T-helper 1 cell treated with Interleukin-12 subunit alpha and Interleukin-12 subunit beta and Interleukin-4 antibody, amounts not matched to agents 30 μg/mL and 1 μg/mL, for 36 hours (primary cell): ENCODE measurements around the gene SUPT20HL2.
"Not testable (repeated sequence)": the region's sequence is repeated elsewhere in the genome, so short reads cannot be mapped to it uniquely, and the experiment has no call there.

ENCODE experiments used
- H3K27ac Mint-ChIP-seq: one replicate; pipeline ENCODE4 v1.8.0; 2021; ENCODE audit warnings: mild to moderate bottlenecking, mixed read lengths
- H3K27me3 Mint-ChIP-seq: one replicate; pipeline ENCODE4 v1.8.0; 2021; ENCODE audit warnings: low read depth, mixed read lengths
- H3K36me3 Mint-ChIP-seq: one replicate; pipeline ENCODE4 v1.8.0; 2021; ENCODE audit warnings: low read depth, mixed read lengths
- H3K4me1 Mint-ChIP-seq: one replicate; pipeline ENCODE4 v1.8.0; 2021; ENCODE audit warnings: low read depth, mixed read lengths
- H3K4me3 Mint-ChIP-seq: one replicate; pipeline ENCODE4 v1.8.0; 2021; ENCODE audit warnings: mild to moderate bottlenecking, moderate library complexity, mixed read lengths
- H3K9me3 Mint-ChIP-seq: one replicate; pipeline ENCODE4 v1.8.0; 2021; ENCODE audit warnings: mixed read lengths

Gene SUPT20HL2

DNA sequence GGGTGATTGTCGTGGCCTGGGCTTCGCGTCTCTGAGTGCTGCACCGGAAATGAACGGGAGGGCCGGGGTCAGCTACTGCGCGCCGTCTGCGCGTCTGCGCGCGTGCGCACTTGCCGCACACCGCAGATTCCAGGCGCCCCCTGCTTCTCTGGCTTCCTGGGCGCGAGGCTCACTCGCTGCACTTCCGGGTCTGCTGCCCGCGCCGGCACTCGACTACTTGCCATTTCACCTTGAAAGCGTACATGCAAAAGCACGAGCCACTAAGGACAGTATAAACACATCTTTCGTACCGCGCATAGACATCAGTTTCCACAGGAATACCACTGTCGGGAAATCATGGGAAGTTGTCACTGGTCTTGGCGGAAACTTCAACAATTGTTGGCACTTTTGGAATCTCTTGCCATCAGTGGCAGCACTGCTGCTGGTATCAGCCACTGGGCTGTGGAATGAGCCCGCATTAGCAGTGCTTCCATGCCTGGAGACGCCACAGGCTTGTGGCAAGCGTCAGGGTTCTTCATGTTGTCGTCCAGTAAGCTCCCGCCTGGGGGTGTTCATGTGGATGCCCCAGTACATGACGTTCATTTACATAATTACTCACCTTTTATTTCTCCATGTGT, at the start of gene SUPT20HL2:
SUPT20HL2 (minus strand) TSS at position 51 of the 617 bp plus-strand sequence. CDS start 754 bp downstream, outside the sequence.
- Mint-ChIP-seq H3K27me3 (no peaks in the 10 kb centered on the region), H3K27ac (no peak within 1 kb of the TSS), H3K9me3 (no peaks in the 10 kb centered on the region), H3K36me3 (no peaks in the 10 kb centered on the region), H3K4me1 (peaks cover 3% of the 10 kb centered on the region), H3K4me3 (no peak within 1 kb of the TSS)

GRCh38 chrX:24362089-24362745, 48.3 kb upstream of the SUPT20HL2 start:
- H3K9me3 Mint-ChIP-seq, H3K27me3 Mint-ChIP-seq, H3K36me3 Mint-ChIP-seq, H3K4me3 Mint-ChIP-seq, H3K27ac Mint-ChIP-seq: not testable (repeated sequence)
- peaks cover 14% of the 10 kb centered on the region for H3K4me1 Mint-ChIP-seq

GRCh38 chrX:24360272-24360671, 46.4 kb upstream of the SUPT20HL2 start, which contains the start of gene SUPT20HL1:
SUPT20HL1 (plus strand) TSS chrX:24360639; CDS start chrX:24362761, 2,122 bp downstream.
- peaks cover 9% of the 10 kb centered on the region for H3K4me1 Mint-ChIP-seq
- H3K36me3 Mint-ChIP-seq = no peaks in the 10 kb centered on the region
- no peak within 1 kb of the TSS for H3K27ac Mint-ChIP-seq
- no peak within 1 kb of the TSS for H3K4me3 Mint-ChIP-seq
- H3K9me3 Mint-ChIP-seq = no peaks in the 10 kb centered on the region
- no peaks in the 10 kb centered on the region for H3K27me3 Mint-ChIP-seq

DNA sequence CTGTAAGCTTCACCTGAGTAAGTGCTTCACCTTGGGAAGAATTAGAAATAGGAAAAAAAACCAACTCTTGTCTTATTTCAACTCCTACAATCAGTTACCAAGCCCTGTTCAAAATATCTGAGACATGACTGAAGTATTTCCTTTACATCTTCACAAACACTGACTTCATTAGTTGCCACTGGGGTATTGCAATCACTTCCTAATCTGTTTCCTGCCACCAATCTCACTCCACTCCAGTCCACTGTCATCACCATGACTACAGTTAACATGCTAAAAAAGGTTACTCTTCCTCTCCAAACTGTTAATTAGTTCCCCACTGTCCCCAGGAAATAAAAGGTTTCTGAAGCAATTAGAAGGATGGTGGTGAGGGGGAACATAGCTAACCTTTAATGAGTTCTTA, 43.2 kb upstream of the SUPT20HL2 start:
- no peaks in the 10 kb centered on the region for H3K9me3 Mint-ChIP-seq
- peaks cover 5% of the 10 kb centered on the region for H3K4me1 Mint-ChIP-seq
- H3K27me3 Mint-ChIP-seq = no peaks in the 10 kb centered on the region
- no peak overlapping the region for H3K4me3 Mint-ChIP-seq
- no peaks in the 10 kb centered on the region for H3K36me3 Mint-ChIP-seq
- no peak overlapping the region for H3K27ac Mint-ChIP-seq

DNA sequence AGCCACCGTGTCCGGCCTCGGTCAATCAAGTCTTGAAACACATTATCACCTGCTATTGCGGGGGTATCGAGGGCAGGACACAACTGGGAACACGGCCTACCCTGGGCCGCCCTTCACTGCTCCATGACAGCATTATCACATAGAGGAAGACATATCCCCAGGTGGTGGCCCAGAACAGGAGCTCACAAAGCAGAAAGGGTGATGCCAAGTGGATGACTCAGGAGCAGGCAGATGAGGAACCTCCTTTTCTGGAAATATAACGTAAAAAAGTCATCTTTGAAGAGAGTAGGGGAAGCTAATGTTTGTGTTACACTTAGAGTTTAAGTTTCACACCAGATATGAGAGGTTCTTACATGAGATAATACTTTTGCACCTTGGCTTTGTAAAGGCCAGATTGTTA, 41.2 kb upstream of the SUPT20HL2 start:
- H3K36me3 Mint-ChIP-seq = no peaks in the 10 kb centered on the region
- H3K4me3 Mint-ChIP-seq = no peak overlapping the region
- peaks cover 5% of the 10 kb centered on the region for H3K4me1 Mint-ChIP-seq
- no peaks in the 10 kb centered on the region for H3K9me3 Mint-ChIP-seq
- no peak overlapping the region for H3K27ac Mint-ChIP-seq
- H3K27me3 Mint-ChIP-seq = no peaks in the 10 kb centered on the region

DNA sequence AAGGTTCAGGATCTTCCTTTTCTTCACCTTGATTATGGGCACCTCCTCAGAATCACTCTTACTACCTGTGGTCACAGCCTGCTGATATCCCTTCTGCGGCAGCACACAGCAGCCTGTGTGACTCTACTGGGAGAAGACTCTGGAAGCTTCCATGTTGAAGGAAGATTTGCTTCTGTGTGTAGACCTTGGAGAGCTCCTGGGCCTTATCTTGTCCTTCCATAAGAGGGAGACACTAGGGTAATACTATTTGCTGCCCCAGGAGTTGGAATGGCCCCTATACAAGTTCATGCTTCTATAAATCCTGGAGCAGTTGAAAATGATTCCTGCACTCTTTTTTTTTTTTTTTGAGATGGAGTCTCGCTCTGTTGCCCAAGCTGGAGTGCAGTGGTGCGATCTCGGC, 36.3 kb upstream of the SUPT20HL2 start:
- no peaks in the 10 kb centered on the region for H3K9me3 Mint-ChIP-seq
- no peaks in the 10 kb centered on the region for H3K4me1 Mint-ChIP-seq
- no peak overlapping the region for H3K4me3 Mint-ChIP-seq
- H3K27ac Mint-ChIP-seq = no peak overlapping the region
- no peaks in the 10 kb centered on the region for H3K27me3 Mint-ChIP-seq
- H3K36me3 Mint-ChIP-seq = no peaks in the 10 kb centered on the region

GRCh38 chrX:24347881-24348280, 34.0 kb upstream of the SUPT20HL2 start:
- Mint-ChIP-seq H3K27ac (no peak overlapping the region), H3K36me3 (no peaks in the 10 kb centered on the region), H3K4me1 (peaks cover 9% of the 10 kb centered on the region), H3K27me3 (no peaks in the 10 kb centered on the region), H3K4me3 (no peak overlapping the region), H3K9me3 (no peaks in the 10 kb centered on the region)

- no peaks in the 10 kb centered on the region for H3K27me3 Mint-ChIP-seq
- H3K27ac Mint-ChIP-seq = peak overlapping the region; percentile 45
- no peaks in the 10 kb centered on the region for H3K9me3 Mint-ChIP-seq
- peak overlapping the region; percentile 29 for H3K4me3 Mint-ChIP-seq
- H3K4me1 Mint-ChIP-seq = peaks cover 22% of the 10 kb centered on the region
- no peaks in the 10 kb centered on the region for H3K36me3 Mint-ChIP-seq
Observed at GRCh38 chrX:24343719-24344118, 29.9 kb upstream of the SUPT20HL2 start.

GRCh38 chrX:24341795-24342194, 27.9 kb upstream of the SUPT20HL2 start:
- Mint-ChIP-seq H3K36me3 (no peaks in the 10 kb centered on the region), H3K4me3 (no peak overlapping the region), H3K27ac (no peak overlapping the region), H3K9me3 (no peaks in the 10 kb centered on the region), H3K27me3 (no peaks in the 10 kb centered on the region), H3K4me1 (peaks cover 22% of the 10 kb centered on the region)

DNA sequence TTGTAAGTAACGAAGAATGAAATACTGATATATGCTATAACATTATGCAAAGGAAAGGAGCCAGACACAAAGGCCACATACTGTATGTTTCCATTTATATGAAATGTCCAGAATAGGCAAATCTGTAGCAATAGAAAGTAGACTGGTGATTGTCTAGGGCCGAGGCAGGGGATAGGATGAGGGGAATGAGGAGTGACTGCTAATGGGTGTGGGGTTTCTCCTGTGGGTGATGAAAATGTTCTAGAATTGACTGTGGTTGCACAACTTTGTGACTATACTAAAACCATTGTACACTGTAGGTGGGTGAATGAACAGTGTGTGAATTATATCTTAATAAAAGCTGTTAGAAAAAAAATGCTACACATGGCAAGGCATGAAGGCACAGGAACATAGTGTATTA, 26.6 kb upstream of the SUPT20HL2 start:
- Mint-ChIP-seq H3K27me3 (no peaks in the 10 kb centered on the region), H3K4me3 (no peak overlapping the region), H3K9me3 (no peaks in the 10 kb centered on the region), H3K4me1 (peaks cover 22% of the 10 kb centered on the region), H3K27ac (no peak overlapping the region), H3K36me3 (no peaks in the 10 kb centered on the region)

DNA sequence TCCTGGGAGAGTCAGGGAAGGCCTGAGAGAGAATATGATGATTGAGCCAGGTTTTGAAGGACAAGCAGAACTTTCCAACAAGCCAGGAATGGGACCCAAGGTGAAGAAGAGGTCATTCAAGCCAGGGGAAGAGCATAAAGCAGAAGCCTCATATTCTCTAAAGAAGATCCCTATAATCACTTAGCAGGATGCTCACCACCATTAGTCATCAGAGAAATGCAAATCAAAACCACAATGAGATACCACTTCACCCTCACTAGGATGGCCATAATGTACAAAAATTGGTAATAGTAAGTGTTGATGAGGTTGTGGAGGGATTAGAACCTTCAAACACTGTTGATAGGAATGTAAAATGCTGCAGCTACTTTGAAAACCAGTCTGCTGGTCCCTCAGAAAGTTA, 26.0 kb upstream of the SUPT20HL2 start:
- peaks cover 22% of the 10 kb centered on the region for H3K4me1 Mint-ChIP-seq
- H3K4me3 Mint-ChIP-seq = no peak overlapping the region
- H3K27me3 Mint-ChIP-seq = no peaks in the 10 kb centered on the region
- no peak overlapping the region for H3K27ac Mint-ChIP-seq
- H3K36me3 Mint-ChIP-seq = no peaks in the 10 kb centered on the region
- H3K9me3 Mint-ChIP-seq = no peaks in the 10 kb centered on the region

- H3K9me3 Mint-ChIP-seq = no peaks in the 10 kb centered on the region
Observed at GRCh38 chrX:24335871-24336270, 22.0 kb upstream of the SUPT20HL2 start.

DNA sequence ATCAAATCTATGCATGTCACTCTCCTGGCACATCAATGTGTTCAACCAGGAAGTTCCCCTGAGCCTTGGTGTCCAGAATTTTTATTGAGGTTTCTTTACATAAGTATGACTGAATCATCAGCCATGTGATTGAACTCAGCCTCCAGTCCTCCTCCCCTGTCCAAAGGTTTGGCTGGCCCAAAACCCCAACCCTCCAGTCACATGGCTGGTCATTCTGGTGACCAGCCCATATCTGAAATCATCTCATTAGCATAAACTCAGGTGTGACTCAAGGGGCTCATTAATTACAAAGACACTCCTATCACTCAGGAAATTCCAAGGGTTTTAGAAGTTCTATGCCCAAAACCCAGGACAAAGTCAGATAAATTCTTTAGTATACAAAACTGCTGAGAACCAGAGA, 20.6 kb upstream of the SUPT20HL2 start:
- no peaks in the 10 kb centered on the region for H3K4me1 Mint-ChIP-seq
- H3K27me3 Mint-ChIP-seq = no peaks in the 10 kb centered on the region
- H3K4me3 Mint-ChIP-seq = no peak overlapping the region
- H3K9me3 Mint-ChIP-seq = no peaks in the 10 kb centered on the region
- H3K36me3 Mint-ChIP-seq = no peaks in the 10 kb centered on the region
- H3K27ac Mint-ChIP-seq = no peak overlapping the region

More at GRCh38 chrX:24335871-24336270, 22.0 kb upstream of the SUPT20HL2 start:
- Mint-ChIP-seq H3K36me3 (no peaks in the 10 kb centered on the region), H3K4me3 (no peak overlapping the region), H3K27ac (no peak overlapping the region), H3K4me1 (peaks cover 9% of the 10 kb centered on the region), H3K27me3 (no peaks in the 10 kb centered on the region)

GRCh38 chrX:24333371-24333770, 19.5 kb upstream of the SUPT20HL2 start:
- Mint-ChIP-seq H3K27me3 (no peaks in the 10 kb centered on the region), H3K27ac (no peak overlapping the region), H3K4me1 (no peaks in the 10 kb centered on the region), H3K9me3 (no peaks in the 10 kb centered on the region), H3K36me3 (no peaks in the 10 kb centered on the region), H3K4me3 (no peak overlapping the region)

DNA sequence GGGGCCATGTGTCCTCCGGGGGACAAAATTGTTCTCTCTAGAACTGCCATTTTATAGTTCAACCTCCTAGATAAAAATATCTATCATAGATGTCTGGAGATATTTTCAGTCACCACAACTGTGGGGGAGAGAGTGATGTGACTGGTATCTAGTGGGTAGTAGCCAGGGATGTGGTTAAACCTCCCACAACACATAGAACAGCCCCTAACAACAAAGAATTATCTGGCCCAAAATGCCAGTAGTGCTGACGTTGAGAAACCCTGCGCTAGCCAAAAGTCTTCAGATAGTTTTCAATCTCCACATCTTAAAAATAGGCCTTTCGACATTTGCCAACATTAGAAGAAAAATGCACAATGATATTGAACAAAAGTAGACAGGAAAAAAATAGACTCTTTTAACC, 19.0 kb upstream of the SUPT20HL2 start:
- Mint-ChIP-seq H3K9me3 (no peaks in the 10 kb centered on the region), H3K27me3 (no peaks in the 10 kb centered on the region), H3K36me3 (no peaks in the 10 kb centered on the region), H3K4me1 (no peaks in the 10 kb centered on the region), H3K4me3 (no peak overlapping the region), H3K27ac (no peak overlapping the region)
